Parathyroid adenoma (tissue), 2 donors: ENCODE results near the gene LEKR1.

ENCODE experiments used
- H2AFZ ChIP-seq: fragments of 300-600 bp; sonication (generic); one replicate; pipeline ENCODE4 v1.7.0; 2017; ENCODE audit warnings: antibody characterized with exemption, mild to moderate bottlenecking
- H3K27ac ChIP-seq: fragments of 300-600 bp; sonication (generic); one replicate; pipeline ENCODE4 v1.7.0; 2017
- H3K27me3 ChIP-seq: fragments of 300-600 bp; sonication (generic); one replicate; pipeline ENCODE4 v1.7.0; 2017; ENCODE audit warnings: low read length; ENCODE audit not compliant: control insufficient read depth, insufficient read depth
- H3K36me3 ChIP-seq: fragments of 300-600 bp; sonication (generic); one replicate; pipeline ENCODE4 v1.7.0; 2017; ENCODE audit warnings: low read length; ENCODE audit not compliant: control insufficient read depth, insufficient read depth
- H3K4me1 ChIP-seq: fragments of 300-600 bp; sonication (generic); one replicate; pipeline ENCODE4 v1.7.0; 2017; ENCODE audit warnings: control low read depth
- H3K4me2 ChIP-seq: fragments of 300-600 bp; sonication (generic); one replicate; pipeline ENCODE4 v1.7.0; 2017; ENCODE audit warnings: low read length
- H3K4me3 ChIP-seq: fragments of 300-600 bp; sonication (generic); one replicate; pipeline ENCODE4 v1.7.0; 2017; ENCODE audit warnings: low read depth, low read length
- H3K79me2 ChIP-seq: fragments of 300-600 bp; sonication (generic); one replicate; pipeline ENCODE4 v1.7.0; 2017; ENCODE audit warnings: control low read depth
- H3K9ac ChIP-seq: fragments of 300-600 bp; sonication (generic); one replicate; pipeline ENCODE4 v1.7.0; 2017; ENCODE audit warnings: mild to moderate bottlenecking
- H3K9me3 ChIP-seq: fragments of 300-600 bp; sonication (generic); one replicate; pipeline ENCODE4 v1.7.0; 2017; ENCODE audit warnings: low read length; ENCODE audit not compliant: control insufficient read depth
- CTCF ChIP-seq: fragments of 300-600 bp; sonication (generic); IDR thresholded peaks from one replicate; pipeline ENCODE4 v1.7.0; 2017; ENCODE audit warnings: antibody characterized with exemption, mild to moderate bottlenecking
- donor health status: primary hyperparathyroidism.

The LEKR1 gene

GRCh38 chr3:156860873-156861272, 34.7 kb downstream of the LEKR1 start:
- Histone ChIP-seq H3K27ac (no peak overlapping the region), H3K4me1 (peaks cover 3% of the 10 kb centered on the region), H3K4me3 (no peak overlapping the region), H3K9me3 (no peaks in the 10 kb centered on the region), H3K4me2 (no peak overlapping the region), H3K79me2 (no peaks in the 10 kb centered on the region), H3K27me3 (no peaks in the 10 kb centered on the region), H2AFZ (peak overlapping the region; percentile 6), H3K36me3 (no peaks in the 10 kb centered on the region), H3K9ac (no peak overlapping the region)
- no peak for TF ChIP-seq CTCF

- Histone ChIP-seq H3K4me1 (peaks cover 6% of the 10 kb centered on the region), H3K4me3 (no peak overlapping the region), H3K79me2 (no peaks in the 10 kb centered on the region), H3K9ac (no peak overlapping the region), H3K36me3 (no peaks in the 10 kb centered on the region), H3K4me2 (no peak overlapping the region), H2AFZ (no peak overlapping the region), H3K27ac (no peak overlapping the region), H3K27me3 (no peaks in the 10 kb centered on the region), H3K9me3 (no peaks in the 10 kb centered on the region)
- no peak for TF ChIP-seq CTCF
These were observed 36.2 kb downstream of the LEKR1 start for GRCh38 chr3:156862338-156862737.

GRCh38 chr3:156865732-156866131, 39.6 kb downstream of the LEKR1 start:
- TF ChIP-seq CTCF: no peak
- Histone ChIP-seq H2AFZ (peak overlapping the region; percentile 9), H3K9me3 (no peaks in the 10 kb centered on the region)

GRCh38 chr3:156867174-156867573, 41.0 kb downstream of the LEKR1 start:
- Histone ChIP-seq H3K4me1 (peaks cover 6% of the 10 kb centered on the region), H3K9ac (no peak overlapping the region), H3K9me3 (no peaks in the 10 kb centered on the region), H3K79me2 (no peaks in the 10 kb centered on the region), H3K4me3 (no peak overlapping the region), H3K36me3 (no peaks in the 10 kb centered on the region), H3K27ac (no peak overlapping the region), H3K27me3 (no peaks in the 10 kb centered on the region), H3K4me2 (no peak overlapping the region), H2AFZ (no peak overlapping the region)
- TF ChIP-seq CTCF: no peak

More at GRCh38 chr3:156865732-156866131, 39.6 kb downstream of the LEKR1 start:
- Histone ChIP-seq H3K4me2 (no peak overlapping the region), H3K9ac (no peak overlapping the region), H3K4me1 (peaks cover 6% of the 10 kb centered on the region), H3K4me3 (no peak overlapping the region), H3K27ac (no peak overlapping the region), H3K27me3 (no peaks in the 10 kb centered on the region), H3K79me2 (no peaks in the 10 kb centered on the region), H3K36me3 (no peaks in the 10 kb centered on the region)

DNA sequence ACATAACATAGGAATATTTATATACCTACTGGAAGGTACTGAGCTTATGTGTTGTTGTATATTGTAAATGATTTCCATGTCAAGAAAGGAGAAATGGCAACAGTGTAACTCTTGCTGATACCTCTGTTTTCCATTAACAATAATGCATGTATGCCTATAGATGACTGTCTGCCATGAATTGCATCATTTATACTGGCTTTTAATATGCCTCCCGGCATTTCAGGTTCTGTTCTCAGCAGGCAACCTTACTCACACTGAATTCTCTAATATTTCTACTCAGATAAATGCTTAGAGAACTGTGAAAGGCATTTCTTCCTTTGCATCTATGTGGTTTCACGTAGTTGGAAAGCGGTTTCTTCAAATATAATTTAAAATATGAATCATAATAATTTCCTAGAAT, 41.8 kb downstream of the LEKR1 start:
- no peak overlapping the region for H3K4me3 ChIP-seq
- no peak overlapping the region for H2AFZ ChIP-seq
- no peaks in the 10 kb centered on the region for H3K36me3 ChIP-seq
- H3K79me2 ChIP-seq: no peaks in the 10 kb centered on the region
- H3K4me1 ChIP-seq: peaks cover 6% of the 10 kb centered on the region
- no peaks in the 10 kb centered on the region for H3K27me3 ChIP-seq
- H3K27ac ChIP-seq: no peak overlapping the region
- no peak overlapping the region for H3K9ac ChIP-seq
- H3K4me2 ChIP-seq: no peak overlapping the region
- H3K9me3 ChIP-seq: no peaks in the 10 kb centered on the region
- TF ChIP-seq CTCF: no peak
